ENCODE data around the gene SDK1. TPM values are rescaled to one million over a fixed set of nuclear protein-coding genes. Genes with fewer than 3 reads are reported as not detected.

SDK1 gene
- total and polyA plus RNA-seq, 2 donors (not counting 3 experiments of a cell fraction or from before 2014, with no cell fraction given), result 1.6 to 3.9 TPM

GRCh38 chr7:3560495-3560894 lies 259.4 kb downstream of the SDK1 start:
- Histone ChIP-seq H3K9me1 (replicated peaks; ENCODE audit: control insufficient read depth, extremely low read depth, insufficient read depth, low read length) (no peaks in the 10 kb centered on the region), H2AFZ (ENCODE audit: low read depth, low read length) (no peak overlapping the region), H3K4me3 (replicated peaks in 1 of 3; ENCODE audit: insufficient read depth in 1 of 3, low read depth in 1 of 3, low read length in 3 of 3) (no peak overlapping the region), H4K20me1 (replicated peaks; ENCODE audit: control insufficient read depth, extremely low read depth, insufficient read depth, low read length) (no peaks in the 10 kb centered on the region), H3K27ac (ENCODE audit: insufficient read depth, low read depth, low read length) (no peak overlapping the region), H3K9ac (replicated peaks; ENCODE audit: extremely low read depth, insufficient read depth, low read length) (no peak overlapping the region), H3K4me1 (ENCODE audit: control insufficient read depth, extremely low read depth, insufficient read depth, low read length) (peaks cover 20% of the 10 kb centered on the region), H3K79me2 (ENCODE audit: control insufficient read depth, insufficient read depth, low read length) (no peaks in the 10 kb centered on the region), H3K36me3 (ENCODE audit: control insufficient read depth in 2 of 2, extremely low read depth in 1 of 2, insufficient read depth in 2 of 2, low read length in 2 of 2) (no peaks in the 10 kb centered on the region), H3K27me3 (ENCODE audit: control insufficient read depth in 2 of 2, insufficient read depth in 2 of 2, low read length in 2 of 2) (no peaks in the 10 kb centered on the region), H3K4me2 (ENCODE audit: insufficient read depth, low read length) (no peak overlapping the region), H3K9me3 (replicated peaks; ENCODE audit: control insufficient read depth, insufficient read depth, low read length) (no peaks in the 10 kb centered on the region)
- BruUV-seq (replicated peaks), result no TSS peak
- POLR2A ChIA-PET, result no interaction called here
- intact Hi-C loops (cut with micrococcal nuclease), result no loop called here
- dilution Hi-C loops (cut with MboI; ENCODE audit: extremely low pct_ligation_motif_present, low sequenced_read_pairs), result no loop called here
- CTCF ChIA-PET, result no interaction called here
- TF ChIP-seq CTCF (IDR thresholded peaks at IDR 0.05; ENCODE audit: extremely low read depth in 1 of 2, insufficient read depth in 1 of 2, low read depth in 1 of 2, low read length in 2 of 2) (no peak), MYC (IDR thresholded peaks at IDR 0.05; ENCODE audit: low read depth, low read length) (no peak), GATA2 (IDR thresholded peaks at IDR 0.05; ENCODE audit: insufficient read depth, insufficient read length, low read depth, low read length) (no peak), EZH2 (IDR thresholded peaks at IDR 0.05; ENCODE audit: borderline replicate concordance, low read depth, low read length, severe bottlenecking) (no peak), JUN (IDR thresholded peaks at IDR 0.05; ENCODE audit: borderline replicate concordance, insufficient read depth, insufficient read length, low read depth) (no peak), POLR2AphosphoS5 (IDR thresholded peaks at IDR 0.05; ENCODE audit: insufficient read depth, low read depth, low read length) (no peak), FOS (IDR thresholded peaks at IDR 0.05; ENCODE audit: borderline replicate concordance, insufficient read depth, low read length) (no peak), MAX (IDR thresholded peaks at IDR 0.05; ENCODE audit: insufficient read depth, insufficient read length) (no peak), POLR2A (IDR thresholded peaks at IDR 0.05; ENCODE audit: low read depth, low read length) (no peak)
- FAIRE-seq, result no peak
- no peak for DNase-seq (ENCODE audit: low read depth, low spot score)

Data from endothelial cell of umbilical vein (primary cell).